Activated naive CD8-positive, alpha-beta T cell treated with anti-CD3 and anti-CD28 coated beads, Interleukin-2, amount 10 ng/mL, durations not matched to agents 7 days and 5 days (primary cell): ENCODE data around the gene TMOD2. TPM values are rescaled to one million over a fixed set of nuclear protein-coding genes. Genes with fewer than 3 reads are reported as not detected.

Experiments
- ATAC-seq: fragments of 150-1000 bp; cut with Tn5 transposase; one replicate; pipeline ENCODE4 v1.10.0; 2021; ENCODE audit warnings: low read depth, moderate library complexity
- POLR2A ChIA-PET: fragments of 350-600 bp; sonication (Branson Sonifier 250); formaldehyde crosslinking; loops from one replicate; lab custom pipeline; 2021; ENCODE audit warnings: antibody characterized with exemption; lab: Charles Lee
- DNase-seq: peaks from one replicate; pipeline ENCODE4 v3.0.0; 2021
- H3K27ac Mint-ChIP-seq: one replicate; pipeline ENCODE4 v1.8.0; 2022; ENCODE audit warnings: mild to moderate bottlenecking, mixed read lengths
- H3K27me3 Mint-ChIP-seq: one replicate; pipeline ENCODE4 v1.8.0; 2022; ENCODE audit warnings: mild to moderate bottlenecking, moderate library complexity, mixed read lengths
- H3K36me3 Mint-ChIP-seq: one replicate; pipeline ENCODE4 v1.8.0; 2021; ENCODE audit warnings: mild to moderate bottlenecking, mixed read lengths
- H3K4me1 Mint-ChIP-seq: one replicate; pipeline ENCODE4 v1.8.0; 2021; ENCODE audit warnings: mixed read lengths
- H3K4me3 Mint-ChIP-seq: one replicate; pipeline ENCODE4 v1.8.0; 2022; ENCODE audit warnings: mild to moderate bottlenecking, moderate library complexity, mixed read lengths
- H3K9me3 Mint-ChIP-seq: one replicate; pipeline ENCODE4 v1.8.0; 2021; ENCODE audit warnings: mixed read lengths
- total RNA-seq, 2 experiments: library from RNA; stranded (reverse); gene quantifications; one replicate each; pipeline ENCODE4 v1.2.3, GENCODE V29; 2021

The TMOD2 gene
- total RNA-seq, 2 experiments from 2014 or later, result 14.7 to 16.0 TPM

- Mint-ChIP-seq H3K36me3 (peaks cover 24% of the 10 kb centered on the region), H3K4me1 (peaks cover 28% of the 10 kb centered on the region)
Measured at GRCh38 chr15:51724673-51725072, 26.7 kb upstream of the TMOD2 start.

GRCh38 chr15:51726302-51727073 is 24.9 kb upstream of the TMOD2 start:
- no peaks in the 10 kb centered on the region for H3K9me3 Mint-ChIP-seq
- H3K36me3 Mint-ChIP-seq, result peaks cover 21% of the 10 kb centered on the region
- H3K27ac Mint-ChIP-seq, result no peak overlapping the region
- H3K27me3 Mint-ChIP-seq, result no peaks in the 10 kb centered on the region
- peak; percentile 49 for ATAC-seq
- peaks cover 37% of the 10 kb centered on the region for H3K4me1 Mint-ChIP-seq
- DNase-seq, result no peak
- POLR2A ChIA-PET, result interaction anchor here (2.2 kb wide), 1 partner anchor 11 kb away, joined by 7 read pairs; the partner anchor contains the start of gene LYSMD2
- no peak overlapping the region for H3K4me3 Mint-ChIP-seq

More at GRCh38 chr15:51724673-51725072, 26.7 kb upstream of the TMOD2 start:
- ATAC-seq, result no peak
- no peak for DNase-seq
- H3K27ac Mint-ChIP-seq, result no peak overlapping the region
- H3K9me3 Mint-ChIP-seq, result no peaks in the 10 kb centered on the region
- H3K4me3 Mint-ChIP-seq, result no peak overlapping the region
- POLR2A ChIA-PET, result no interaction called here
- H3K27me3 Mint-ChIP-seq, result no peaks in the 10 kb centered on the region

- peak; percentile 50 for ATAC-seq
- Mint-ChIP-seq H3K9me3 (no peaks in the 10 kb centered on the region), H3K36me3 (peaks cover 16% of the 10 kb centered on the region), H3K4me1 (peaks cover 41% of the 10 kb centered on the region), H3K27me3 (no peaks in the 10 kb centered on the region), H3K27ac (no peak overlapping the region), H3K4me3 (no peak overlapping the region)
- POLR2A ChIA-PET, result interaction anchor here (2.2 kb wide), 1 partner anchor 10 kb away, joined by 7 read pairs; the partner anchor contains the start of gene LYSMD2
- no peak for DNase-seq
Measured at GRCh38 chr15:51727141-51727897, 24.1 kb upstream of the TMOD2 start.

- POLR2A ChIA-PET, result interaction anchor here (0.8 kb wide), 1 partner anchor 81 kb away, joined by 4 read pairs; no protein-coding TSS in a partner anchor
- peak; percentile 54 for ATAC-seq
- peaks cover 21% of the 10 kb centered on the region for H3K36me3 Mint-ChIP-seq
Measured at GRCh38 chr15:51731549-51732267, 19.7 kb upstream of the TMOD2 start.

GRCh38 chr15:51732646-51733045 is 18.8 kb upstream of the TMOD2 start:
- no peak for ATAC-seq
- peak overlapping the region; percentile 97 for H3K27ac Mint-ChIP-seq
- peak overlapping the region; percentile 58 for H3K4me3 Mint-ChIP-seq

More at GRCh38 chr15:51731549-51732267, 19.7 kb upstream of the TMOD2 start:
- H3K4me3 Mint-ChIP-seq, result peak overlapping the region; percentile 85
- H3K27ac Mint-ChIP-seq, result peak overlapping the region; percentile 97
- no peaks in the 10 kb centered on the region for H3K9me3 Mint-ChIP-seq
- DNase-seq, result peak; percentile 47
- no peaks in the 10 kb centered on the region for H3K27me3 Mint-ChIP-seq
- peaks cover 60% of the 10 kb centered on the region for H3K4me1 Mint-ChIP-seq

GRCh38 chr15:51735228-51736010 is 16.0 kb upstream of the TMOD2 start:
- POLR2A ChIA-PET, result interaction anchor here (2.6 to 3.1 kb wide), 2 partner anchors 32 to 40 kb away, joined by 7 to 10 read pairs; no protein-coding TSS in a partner anchor
- peak overlapping the region; percentile 86 for H3K4me3 Mint-ChIP-seq
- peak overlapping the region; percentile 76 for H3K27ac Mint-ChIP-seq
- ATAC-seq (peak; percentile 29), DNase-seq (no peak)
- peaks cover 56% of the 10 kb centered on the region for H3K4me1 Mint-ChIP-seq
- H3K9me3 Mint-ChIP-seq, result no peaks in the 10 kb centered on the region
- H3K36me3 Mint-ChIP-seq, result peaks cover 14% of the 10 kb centered on the region
- no peaks in the 10 kb centered on the region for H3K27me3 Mint-ChIP-seq

More at GRCh38 chr15:51732646-51733045, 18.8 kb upstream of the TMOD2 start:
- POLR2A ChIA-PET, result interaction anchor here (0.8 kb wide), 1 partner anchor 35 kb away, joined by 3 read pairs; no protein-coding TSS in a partner anchor
- no peak for DNase-seq
- Mint-ChIP-seq H3K4me1 (peaks cover 55% of the 10 kb centered on the region), H3K9me3 (no peaks in the 10 kb centered on the region), H3K27me3 (no peaks in the 10 kb centered on the region), H3K36me3 (peaks cover 21% of the 10 kb centered on the region)

GRCh38 chr15:51736069-51736468 is 15.3 kb upstream of the TMOD2 start:
- Mint-ChIP-seq H3K27me3 (no peaks in the 10 kb centered on the region), H3K4me1 (peaks cover 51% of the 10 kb centered on the region), H3K4me3 (peak overlapping the region; percentile 86), H3K36me3 (peaks cover 9% of the 10 kb centered on the region), H3K27ac (peak overlapping the region; percentile 76), H3K9me3 (no peaks in the 10 kb centered on the region)
- POLR2A ChIA-PET, result interaction anchor here (1.0 to 3.1 kb wide), 8 partner anchors 16 to 236 kb away, joined by 3 to 21 read pairs (median 7); partner anchors contain the start of genes DMXL2, LEO1, SCG3 and TMOD2
- ATAC-seq (no peak), DNase-seq (no peak)

GRCh38 chr15:51736751-51737521 is 14.5 kb upstream of the TMOD2 start:
- Mint-ChIP-seq H3K27me3 (no peaks in the 10 kb centered on the region), H3K36me3 (peaks cover 9% of the 10 kb centered on the region), H3K4me3 (peak overlapping the region; percentile 86), H3K9me3 (no peaks in the 10 kb centered on the region), H3K4me1 (peaks cover 44% of the 10 kb centered on the region), H3K27ac (peak overlapping the region; percentile 86)
- ATAC-seq (peak; percentile 54), DNase-seq (peak; percentile 73)
- POLR2A ChIA-PET, result interaction anchor here (0.6 to 3.1 kb wide), 17 partner anchors 11 to 1382 kb away, joined by 3 to 21 read pairs (median 4); partner anchors contain the start of genes DMXL2, GABPB1, LEO1 and SCG3

GRCh38 chr15:51737522-51738305 is 13.7 kb upstream of the TMOD2 start, which contains the start of gene LYSMD2:
Gene LYSMD2, minus strand, starts transcription at chr15:51737655. Its CDS starts 33 bp downstream, at chr15:51737622.
- H3K36me3 Mint-ChIP-seq, result peaks cover 9% of the 10 kb centered on the region
- no peaks in the 10 kb centered on the region for H3K27me3 Mint-ChIP-seq
- peak; percentile 67 for ATAC-seq
- peak; percentile 81 for DNase-seq
- H3K4me3 Mint-ChIP-seq, result peak within 1 kb of the TSS; percentile 86
- peaks cover 36% of the 10 kb centered on the region for H3K4me1 Mint-ChIP-seq
- POLR2A ChIA-PET, result interaction anchor here (0.6 to 3.1 kb wide), 15 partner anchors 10 to 1383 kb away, joined by 3 to 21 read pairs (median 6); partner anchors contain the start of genes DMXL2, GABPB1, LEO1 and SCG3
- H3K9me3 Mint-ChIP-seq, result no peaks in the 10 kb centered on the region
- peak within 1 kb of the TSS; percentile 90 for H3K27ac Mint-ChIP-seq

GRCh38 chr15:51738553-51738952 is 12.8 kb upstream of the TMOD2 start:
- H3K27me3 Mint-ChIP-seq, result no peaks in the 10 kb centered on the region
- H3K4me1 Mint-ChIP-seq, result peaks cover 27% of the 10 kb centered on the region
- H3K27ac Mint-ChIP-seq, result peak overlapping the region; percentile 90
- H3K9me3 Mint-ChIP-seq, result no peaks in the 10 kb centered on the region
- peak overlapping the region; percentile 86 for H3K4me3 Mint-ChIP-seq
- H3K36me3 Mint-ChIP-seq, result peaks cover 2% of the 10 kb centered on the region
- no peak for ATAC-seq
- no peak for DNase-seq
- POLR2A ChIA-PET, result interaction anchor here (0.5 to 3.1 kb wide), 6 partner anchors 9 to 343 kb away, joined by 6 to 21 read pairs (median 8); partner anchors contain the start of gene TMOD2
